Cardiac septum (tissue), 1 donor: ENCODE results near the gene TNK2. TPM values are rescaled to one million over a fixed set of nuclear protein-coding genes. Genes with fewer than 3 reads are reported as not detected.
"Not testable (repeated sequence)": the region's sequence is repeated elsewhere in the genome, so short reads cannot be mapped to it uniquely, and the experiment has no call there.

Experiments used
- DNase-seq: peaks from one replicate; pipeline ENCODE4 v3.0.0-alpha.2; 2020; ENCODE audit warnings: low spot score
- intact Hi-C: fragments of 100-400 bp; cut with DNase I; formaldehyde crosslinking; loops from one replicate; pipeline ENCODE4 v1.14.0; 2022
- total RNA-seq: library from RNA; stranded (reverse); fragmentation: NEBNext Ultra II Directional; extraction: Animal tissue kit (Norgen Biotek cat#: 25700); gene quantifications from one replicate; pipeline ENCODE4 v1.2.1, GENCODE V29; 2021
- donor health status: DM: no; HTN: no; CAD: no.

Gene TNK2
- total RNA-seq, 1 donor from 2014 or later: 48.3 TPM

GRCh38 chr3:195902634-195903033 is 5.7 kb downstream of the TNK2 start:
- peak; percentile 78 for DNase-seq
- intact Hi-C loops: not testable (repeated sequence)

- DNase-seq, intact Hi-C loops: not testable (repeated sequence)
These were observed 6.3 kb downstream of the TNK2 start for GRCh38 chr3:195901836-195902585.

- peak; percentile 93 for DNase-seq
- intact Hi-C loops: no loop called here
These were observed 7.7 kb downstream of the TNK2 start for GRCh38 chr3:195900436-195901355.

- DNase-seq: no peak
- intact Hi-C loops: no loop called here
These were observed 8.5 kb downstream of the TNK2 start for GRCh38 chr3:195899701-195900435.

GRCh38 chr3:195897853-195898415 is 10.4 kb downstream of the TNK2 start:
- intact Hi-C loops: no loop called here
- DNase-seq: no peak

- DNase-seq: no peak
- intact Hi-C loops: no loop called here
These were observed 11.1 kb downstream of the TNK2 start for GRCh38 chr3:195897081-195897852.

- intact Hi-C loops: no loop called here
- DNase-seq: no peak
These were observed 11.8 kb downstream of the TNK2 start for GRCh38 chr3:195896361-195897080.

GRCh38 chr3:195895861-195896360 is 12.4 kb downstream of the TNK2 start:
- intact Hi-C loops: loop anchor here (2.0 kb wide), 1 partner anchor 13 kb away; the partner anchor contains the start of gene TNK2
- no peak for DNase-seq

- DNase-seq: no peak
- intact Hi-C loops: loop anchor here (2.0 kb wide), 1 partner anchor 14 kb away; the partner anchor contains the start of gene TNK2
These were observed 13.1 kb downstream of the TNK2 start for GRCh38 chr3:195895078-195895860.

GRCh38 chr3:195893916-195894465 is 14.4 kb downstream of the TNK2 start:
- no peak for DNase-seq
- intact Hi-C loops: loop anchor here (1.0 to 2.0 kb wide), 2 partner anchors 15 to 31 kb away; partner anchors contain the start of gene TNK2

GRCh38 chr3:195893516-195893915 is 14.8 kb downstream of the TNK2 start:
- DNase-seq: no peak
- intact Hi-C loops: no loop called here

- DNase-seq: no peak
- intact Hi-C loops: no loop called here
These were observed 15.3 kb downstream of the TNK2 start for GRCh38 chr3:195893044-195893395.

GRCh38 chr3:195892105-195893043 is 16.0 kb downstream of the TNK2 start:
- intact Hi-C loops: no loop called here
- no peak for DNase-seq

- intact Hi-C loops: no loop called here
- DNase-seq: no peak
These were observed 16.8 kb downstream of the TNK2 start for GRCh38 chr3:195891431-195892104.

GRCh38 chr3:195889870-195890295 is 18.5 kb downstream of the TNK2 start:
- intact Hi-C loops: no loop called here

More at GRCh38 chr3:195889870-195890295, 18.5 kb downstream of the TNK2 start:
- DNase-seq: no peak
